GM23248 (cell line): Measurements from ENCODE around the gene PDIA6. TPM values are rescaled to one million over a fixed set of nuclear protein-coding genes. Genes with fewer than 3 reads are reported as not detected.

Experiments used
- DNase-seq: peaks from one replicate; pipeline ENCODE4 v3.0.0-alpha.2; 2015
- H2AFZ ChIP-seq: fragments of 200-600 bp; sonication (generic); 2 replicates; pipeline ENCODE4 v1.6.1; 2016; ENCODE audit warnings: antibody characterized with exemption
- H3F3A ChIP-seq: fragments of 200-600 bp; sonication (generic); 2 replicates; pipeline ENCODE4 v1.6.1; 2016; ENCODE audit warnings: mild to moderate bottlenecking, antibody characterized with exemption, mixed run types; ENCODE audit not compliant: insufficient read depth
- H3K27ac ChIP-seq: fragments of 200-600 bp; sonication (generic); 2 replicates; pipeline ENCODE4 v1.5.1; 2016; ENCODE audit warnings: mild to moderate bottlenecking
- H3K27me3 ChIP-seq: fragments of 200-600 bp; sonication (generic); replicated peaks from 2 replicates; pipeline ENCODE4 v1.6.1; 2016; ENCODE audit warnings: mild to moderate bottlenecking; ENCODE audit not compliant: insufficient read depth
- H3K36me3 ChIP-seq: fragments of 200-600 bp; sonication (generic); 2 replicates; pipeline ENCODE4 v1.6.1; 2016; ENCODE audit warnings: low read depth, mild to moderate bottlenecking
- H3K4me1 ChIP-seq: fragments of 200-600 bp; sonication (generic); 2 replicates; pipeline ENCODE4 v1.6.1; 2016; ENCODE audit warnings: mild to moderate bottlenecking; ENCODE audit not compliant: insufficient read depth
- H3K4me2 ChIP-seq: fragments of 200-600 bp; sonication (generic); one replicate; pipeline ENCODE4 v1.6.1; 2016; ENCODE audit warnings: mild to moderate bottlenecking; ENCODE audit not compliant: unreplicated experiment
- H3K4me3 ChIP-seq: fragments of 200-600 bp; sonication (generic); 2 replicates; pipeline ENCODE4 v1.5.1; 2016; ENCODE audit warnings: mild to moderate bottlenecking
- H3K79me2 ChIP-seq: fragments of 200-600 bp; sonication (generic); 2 replicates; pipeline ENCODE4 v1.6.1; 2016; ENCODE audit warnings: mild to moderate bottlenecking; ENCODE audit not compliant: insufficient read depth
- H3K9ac ChIP-seq: fragments of 200-600 bp; sonication (generic); 2 replicates; pipeline ENCODE4 v1.6.1; 2016; ENCODE audit warnings: mild to moderate bottlenecking
- H3K9me2 ChIP-seq: fragments of 200-600 bp; sonication (generic); 2 replicates; pipeline ENCODE4 v1.6.1; 2016; ENCODE audit warnings: mixed run types, mild to moderate bottlenecking, moderate library complexity; ENCODE audit not compliant: insufficient read depth
- H3K9me3 ChIP-seq: fragments of 200-600 bp; sonication (generic); one replicate; pipeline ENCODE4 v1.6.1; 2017; ENCODE audit warnings: low read depth
- H4K20me1 ChIP-seq: fragments of 200-600 bp; sonication (generic); 2 replicates; pipeline ENCODE4 v1.6.0; 2016; ENCODE audit not compliant: insufficient read depth
- EZH2 ChIP-seq: fragments of 200-600 bp; sonication (generic); IDR thresholded peaks from 2 replicates; pipeline ENCODE4 v1.6.1; 2018; ENCODE audit warnings: antibody characterized with exemption, mild to moderate bottlenecking; ENCODE audit not compliant: insufficient read depth, poor library complexity, severe bottlenecking
- EZH2phosphoT487 ChIP-seq: fragments of 200-600 bp; sonication (generic); IDR thresholded peaks from 2 replicates; pipeline ENCODE4 v1.6.1; 2018; ENCODE audit warnings: antibody characterized with exemption, moderate library complexity, mild to moderate bottlenecking, low read depth; ENCODE audit not compliant: insufficient read depth
- WGBS, 2 experiments: methylation state at CpG; one replicate each; pipeline ENCODE4 v1.1.6; 2015 to 2017; ENCODE audit warnings: low lambda C conversion rate in 2 of 2, low coverage in 1 of 2; ENCODE audit errors: missing lambda C conversion rate in 2 of 2; 5-methylcytosine and 5-hydroxymethylcytosine counted together
- in situ Hi-C: fragments of 300-500 bp; cut with MboI; formaldehyde crosslinking; loops from 2 replicates; pipeline ENCODE4 v1.15.0; 2020
- polyA plus RNA-seq: library from polyadenylated mRNA; unstranded; fragments of >200 nt; fragmentation: Nextera tagmentation; extraction: Ambion mirVana; gene quantifications from 2 replicates; pipeline ENCODE4 v1.2.1, GENCODE V29; 2016
- total RNA-seq: library from RNA; depleted of rRNA; stranded (reverse); fragments of >200 nt; shearing (Covaris generic); gene quantifications from 2 replicates; pipeline ENCODE4 v1.2.3, GENCODE V29; 2014

PDIA6 gene
- total and polyA plus RNA-seq, 2 experiments from 2014 or later, result 363 to 502 TPM

- whole genome bisulfite sequencing, 2 experiments, result 65 to 67% methylated on average over 6 of the region's 6 CpGs
- no peak overlapping the region for H3K4me3 ChIP-seq
- no peak for TF ChIP-seq EZH2
- no peak for TF ChIP-seq EZH2phosphoT487
Measured at GRCh38 chr2:10757814-10758286, 54.7 kb downstream of the PDIA6 start.

GRCh38 chr2:10755621-10756020 lies 57.0 kb downstream of the PDIA6 start:
- no peak for TF ChIP-seq EZH2
- TF ChIP-seq EZH2phosphoT487, result no peak

More at GRCh38 chr2:10757814-10758286, 54.7 kb downstream of the PDIA6 start:
- Histone ChIP-seq H3K9me3 (no peaks in the 10 kb centered on the region), H3K4me2 (no peak overlapping the region), H3K36me3 (no peaks in the 10 kb centered on the region), H3K79me2 (no peaks in the 10 kb centered on the region), H3K4me1 (no peaks in the 10 kb centered on the region), H3K9me2 (no peaks in the 10 kb centered on the region), H4K20me1 (no peaks in the 10 kb centered on the region), H3K9ac (no peak overlapping the region), H3F3A (no peaks in the 10 kb centered on the region), H3K27me3 (no peaks in the 10 kb centered on the region), H3K27ac (no peak overlapping the region), H2AFZ (no peak overlapping the region)
- in situ Hi-C loops, result no loop called here
- no peak for DNase-seq

GRCh38 chr2:10753876-10754275 lies 58.7 kb downstream of the PDIA6 start:
- Histone ChIP-seq H3K9ac (no peak overlapping the region), H4K20me1 (no peaks in the 10 kb centered on the region), H3F3A (no peaks in the 10 kb centered on the region), H3K9me2 (no peaks in the 10 kb centered on the region), H3K79me2 (no peaks in the 10 kb centered on the region), H3K4me3 (no peak overlapping the region), H3K4me1 (no peaks in the 10 kb centered on the region), H3K36me3 (no peaks in the 10 kb centered on the region), H2AFZ (no peak overlapping the region), H3K4me2 (no peak overlapping the region), H3K27me3 (peaks cover 6% of the 10 kb centered on the region; the same call in 1 of the 2 replicates), H3K27ac (no peak overlapping the region), H3K9me3 (no peaks in the 10 kb centered on the region)
- in situ Hi-C loops, result no loop called here
- TF ChIP-seq EZH2 (no peak), EZH2phosphoT487 (no peak)
- 70% methylated on average over 8 of the region's 8 CpGs for WGBS, 2 experiments
- no peak for DNase-seq

More at GRCh38 chr2:10755621-10756020, 57.0 kb downstream of the PDIA6 start:
- Histone ChIP-seq H3K4me3 (no peak overlapping the region), H3K9me3 (no peaks in the 10 kb centered on the region), H3K36me3 (no peaks in the 10 kb centered on the region), H2AFZ (no peak overlapping the region), H3F3A (no peaks in the 10 kb centered on the region), H3K9ac (no peak overlapping the region), H3K27ac (no peak overlapping the region), H3K4me1 (no peaks in the 10 kb centered on the region), H3K27me3 (no peaks in the 10 kb centered on the region), H3K79me2 (no peaks in the 10 kb centered on the region), H3K9me2 (no peaks in the 10 kb centered on the region), H4K20me1 (no peaks in the 10 kb centered on the region), H3K4me2 (no peak overlapping the region)
- WGBS, 2 experiments, result 34 to 39% methylated on average over 7 of the region's 7 CpGs
- DNase-seq, result no peak
- in situ Hi-C loops, result no loop called here

- H3K9me3 ChIP-seq, result no peaks in the 10 kb centered on the region
- H3K4me3 ChIP-seq, result no peak overlapping the region
- no peak for DNase-seq
- H3K79me2 ChIP-seq, result no peaks in the 10 kb centered on the region
- H3K4me1 ChIP-seq, result no peaks in the 10 kb centered on the region
- in situ Hi-C loops, result no loop called here
- H3K9ac ChIP-seq, result no peak overlapping the region
- 64 to 65% methylated on average over 7 of the region's 7 CpGs for WGBS, 2 experiments
- no peaks in the 10 kb centered on the region for H3F3A ChIP-seq
- TF ChIP-seq EZH2phosphoT487 (no peak), EZH2 (no peak)
- H3K4me2 ChIP-seq, result no peak overlapping the region
- no peak overlapping the region for H2AFZ ChIP-seq
- H3K27ac ChIP-seq, result no peak overlapping the region
- no peaks in the 10 kb centered on the region for H4K20me1 ChIP-seq
- peaks cover 13% of the 10 kb centered on the region; the same call in 1 of the 2 replicates for H3K27me3 ChIP-seq
- H3K9me2 ChIP-seq, result no peaks in the 10 kb centered on the region
- no peaks in the 10 kb centered on the region for H3K36me3 ChIP-seq
Measured at GRCh38 chr2:10753156-10753555, 59.4 kb downstream of the PDIA6 start.

GRCh38 chr2:10752236-10752635 lies 60.3 kb downstream of the PDIA6 start:
- no peak overlapping the region for H3K4me3 ChIP-seq
- no peaks in the 10 kb centered on the region for H3K4me1 ChIP-seq
- no peaks in the 10 kb centered on the region for H4K20me1 ChIP-seq
- TF ChIP-seq EZH2 (no peak), EZH2phosphoT487 (no peak)
- no peaks in the 10 kb centered on the region for H3K9me3 ChIP-seq
- WGBS, 2 experiments, result 40 to 54% methylated on average over 5 of the region's 5 CpGs
- no peak overlapping the region for H3K9ac ChIP-seq
- no peak overlapping the region for H3K27ac ChIP-seq
- no peaks in the 10 kb centered on the region for H3F3A ChIP-seq
- DNase-seq, result no peak
- H3K27me3 ChIP-seq, result peaks cover 18% of the 10 kb centered on the region
- H3K79me2 ChIP-seq, result no peaks in the 10 kb centered on the region
- H2AFZ ChIP-seq, result no peak overlapping the region
- no peak overlapping the region for H3K4me2 ChIP-seq
- no peaks in the 10 kb centered on the region for H3K36me3 ChIP-seq
- in situ Hi-C loops, result no loop called here
- no peaks in the 10 kb centered on the region for H3K9me2 ChIP-seq
